B cell (primary cell): Measurements from ENCODE around the gene VIPR2. TPM values are rescaled to one million over a fixed set of nuclear protein-coding genes. Genes with fewer than 3 reads are reported as not detected.

Experiments
- ATAC-seq: fragments of 200-7000 bp; cut with Tn5 transposase; one replicate; pipeline ENCODE4 v1.10.0; 2021; ENCODE audit warnings: low read depth, mild to moderate bottlenecking, moderate number of reproducible peaks, moderate library complexity
- CTCF ChIA-PET: fragments of 350-600 bp; sonication (Branson Sonifier 250); formaldehyde crosslinking; loops from one replicate; lab custom pipeline; 2021; ENCODE audit warnings: antibody characterized with exemption, inconsistent platforms; lab: Charles Lee
- POLR2A ChIA-PET: fragments of 350-600 bp; sonication (Branson Sonifier 250); formaldehyde crosslinking; loops from one replicate; lab custom pipeline; 2021; ENCODE audit warnings: antibody characterized with exemption; lab: Charles Lee
- DNase-seq: peaks from one replicate; pipeline ENCODE4 v3.0.0; 2013
- H2AFZ ChIP-seq: 2 replicates; pipeline ENCODE4 v1.6.1; 2012; ENCODE audit warnings: mild to moderate bottlenecking, low read depth, low read length; ENCODE audit not compliant: insufficient read depth, poor library complexity, severe bottlenecking
- H3K27ac ChIP-seq, 2 donors: 1 replicate in 1 of 2; 2 replicates in 1 of 2; pipeline ENCODE4 v1.5.1; 2012 to 2013; ENCODE audit warnings: low read length in 2 of 2, mild to moderate bottlenecking in 2 of 2, moderate library complexity in 1 of 2
- H3K27me3 ChIP-seq, 4 experiments: fragments of 200-600 bp in 1 of 4; sonication (generic) in 1 of 4; replicated peaks in 1 of 4; 1 replicate in 2 of 4; 2 replicates in 2 of 4; pipeline versions ENCODE4 v1.6.1 to v1.7.0; 2013 to 2016; ENCODE audit warnings: low read length in 3 of 4, mild to moderate bottlenecking in 2 of 4, mixed read lengths in 1 of 4, moderate library complexity in 1 of 4; ENCODE audit not compliant: insufficient read depth in 4 of 4, control insufficient read depth in 3 of 4; ENCODE audit errors: control extremely low read depth in 1 of 4
- H3K36me3 ChIP-seq, 2 experiments: replicated peaks in 1 of 2; 1 replicate in 1 of 2; 2 replicates in 1 of 2; pipeline versions ENCODE4 v1.6.1 to v1.7.1; 2013; ENCODE audit warnings: low read length in 1 of 2; ENCODE audit not compliant: insufficient read depth in 2 of 2, control insufficient read depth in 1 of 2; ENCODE audit errors: control extremely low read depth in 1 of 2, extremely low read depth in 1 of 2
- H3K4me1 ChIP-seq, 2 donors: fragments of 200-600 bp in 1 of 2; sonication (generic) in 1 of 2; 1 replicate in 1 of 2; 2 replicates in 1 of 2; pipeline versions ENCODE4 v1.5.1 to v1.6.1; 2013 to 2017; ENCODE audit warnings: low read length in 2 of 2; ENCODE audit not compliant: control insufficient read depth in 2 of 2, insufficient read depth in 2 of 2
- H3K4me2 ChIP-seq: replicated peaks from 2 replicates; pipeline ENCODE3; 2012; ENCODE audit warnings: mild to moderate bottlenecking, low read depth, low read length; ENCODE audit not compliant: poor library complexity, severe bottlenecking
- H3K4me3 ChIP-seq, 5 experiments: fragments of 200-600 bp in 1 of 5; sonication (generic) in 1 of 5; 1 replicate in 3 of 5; 2 replicates in 2 of 5; pipeline versions ENCODE4 v1.5.1 to v1.7.0; 2011 to 2016; ENCODE audit warnings: low read length in 4 of 5, mild to moderate bottlenecking in 4 of 5, low read depth in 2 of 5, control low read depth in 1 of 5, moderate library complexity in 1 of 5; ENCODE audit not compliant: insufficient read depth in 1 of 5; ENCODE audit errors: control extremely low read depth in 1 of 5, extremely low read depth in 1 of 5
- H3K79me2 ChIP-seq: fragments of 200-600 bp; sonication (generic); one replicate; pipeline ENCODE4 v1.6.0; 2016; ENCODE audit warnings: low read length; ENCODE audit not compliant: control insufficient read depth, insufficient read depth
- H3K9ac ChIP-seq: fragments of 200-600 bp; sonication (generic); 2 replicates; pipeline ENCODE4 v1.6.1; 2017; ENCODE audit warnings: mild to moderate bottlenecking, low read length, moderate library complexity
- H3K9me3 ChIP-seq, 3 donors: one replicate each; pipeline versions ENCODE4 v1.6.1 to v1.7.1; 2013; ENCODE audit warnings: low read length in 2 of 3; ENCODE audit not compliant: control insufficient read depth in 2 of 3, insufficient read depth in 1 of 3; ENCODE audit errors: control extremely low read depth in 1 of 3
- H4K20me1 ChIP-seq: 2 replicates; pipeline ENCODE4 v1.6.0; 2012; ENCODE audit warnings: mild to moderate bottlenecking, low read length; ENCODE audit not compliant: insufficient read depth, control insufficient read depth, poor library complexity, severe bottlenecking
- H3K27ac Mint-ChIP-seq: one replicate; pipeline ENCODE4 v1.8.0; 2021; ENCODE audit warnings: mixed read lengths
- H3K27me3 Mint-ChIP-seq: one replicate; pipeline ENCODE4 v1.8.0; 2021; ENCODE audit warnings: mixed read lengths
- H3K4me1 Mint-ChIP-seq: one replicate; pipeline ENCODE4 v1.8.0; 2021; ENCODE audit warnings: mixed read lengths
- H3K4me3 Mint-ChIP-seq: one replicate; pipeline ENCODE4 v1.8.0; 2021; ENCODE audit warnings: mixed read lengths
- H3K9me3 Mint-ChIP-seq: one replicate; pipeline ENCODE4 v1.8.0; 2022; ENCODE audit warnings: mixed read lengths; ENCODE audit not compliant: insufficient read depth
- CTCF ChIP-seq: fragments of 200-600 bp; IDR thresholded peaks from one replicate; pipeline ENCODE4 v1.8.0; 2022; ENCODE audit warnings: antibody characterized with exemption, mild to moderate bottlenecking
- EZH2 ChIP-seq: IDR thresholded peaks from 2 replicates; pipeline ENCODE4 v1.6.1; 2012; ENCODE audit warnings: borderline replicate concordance, low read depth, mild to moderate bottlenecking, moderate library complexity, low read length; ENCODE audit not compliant: insufficient read depth, poor library complexity, severe bottlenecking
- WGBS: methylation state at CpG from one replicate; pipeline ENCODE4 v1.1.5; 2013; ENCODE audit warnings: missing lambda C conversion rate; ENCODE audit not compliant: insufficient coverage; 5-methylcytosine and 5-hydroxymethylcytosine counted together
- intact Hi-C: fragments of 100-400 bp; cut with micrococcal nuclease; formaldehyde crosslinking; loops from one replicate; pipeline ENCODE4 v1.10.0; 2022
- polyA plus RNA-seq: library from polyadenylated mRNA; depleted of rRNA; stranded (reverse); fragments of >200 nt; gene quantifications from 2 replicates; pipeline ENCODE4 v1.2.3, GENCODE V29; 2012
- total RNA-seq, 2 donors: library from RNA; stranded (reverse); fragments of 120-200 nt in 1 of 2; gene quantifications; 1 replicate in 1 of 2; 2 replicates in 1 of 2; pipeline versions ENCODE4 v1.2.3 to v1.2.4, GENCODE V29; 2013 to 2022

VIPR2 gene
- total and polyA plus RNA-seq, 2 donors (not counting 1 experiment from before 2014, with no cell fraction given), result not detected

- peaks cover 0 to 29% (median 12%) of the 10 kb centered on the region in 4 experiments for H3K27me3 ChIP-seq
- no peaks in the 10 kb centered on the region for H4K20me1 ChIP-seq
- no peak overlapping the region for H3K4me2 ChIP-seq
- no peaks in the 10 kb centered on the region for H3K9me3 Mint-ChIP-seq
- H3K4me3 Mint-ChIP-seq, result no peak overlapping the region
- ATAC-seq (no peak), DNase-seq (no peak)
- ChIA-PET POLR2A (no interaction called here), CTCF (no interaction called here)
- no peak overlapping the region for H3K27ac Mint-ChIP-seq
- H3K4me3 ChIP-seq, result no peak overlapping the region
- no peak overlapping the region for H2AFZ ChIP-seq
- H3K36me3 ChIP-seq, result no peaks in the 10 kb centered on the region
- WGBS, result 67% methylated on average over 6 of the region's 6 CpGs
- H3K4me1 ChIP-seq, result peaks cover 3 to 9% of the 10 kb centered on the region in 2 donors
- H3K79me2 ChIP-seq, result no peaks in the 10 kb centered on the region
- H3K9me3 ChIP-seq, result peaks cover 0 to 18% (median 0%) of the 10 kb centered on the region in 3 donors
- peaks cover 3% of the 10 kb centered on the region for H3K4me1 Mint-ChIP-seq
- H3K27ac ChIP-seq, result no peak overlapping the region
- H3K9ac ChIP-seq, result no peak overlapping the region
- no peak for TF ChIP-seq CTCF
- no peak for TF ChIP-seq EZH2
- intact Hi-C loops, result no loop called here
- H3K27me3 Mint-ChIP-seq, result peaks cover 15% of the 10 kb centered on the region
These were observed 3.0 kb downstream of the VIPR2 start for GRCh38 chr7:159141660-159142059.

GRCh38 chr7:159141167-159141566, 3.5 kb downstream of the VIPR2 start:
- Mint-ChIP-seq H3K4me1 (peaks cover 3% of the 10 kb centered on the region), H3K27ac (no peak overlapping the region), H3K27me3 (peaks cover 15% of the 10 kb centered on the region), H3K9me3 (no peaks in the 10 kb centered on the region), H3K4me3 (no peak overlapping the region)
- ChIA-PET CTCF (no interaction called here), POLR2A (no interaction called here)
- DNase-seq (no peak), ATAC-seq (no peak)
- H3K9ac ChIP-seq, result no peak overlapping the region
- H3K9me3 ChIP-seq, result peaks cover 0 to 18% (median 0%) of the 10 kb centered on the region in 3 donors
- no peaks in the 10 kb centered on the region for H3K36me3 ChIP-seq
- WGBS, result 88% methylated on average over 13 of the region's 14 CpGs
- H3K4me3 ChIP-seq, result no peak overlapping the region
- H3K4me1 ChIP-seq, result peaks cover 3 to 9% of the 10 kb centered on the region in 2 donors
- no peak overlapping the region for H2AFZ ChIP-seq
- TF ChIP-seq EZH2 (no peak), CTCF (no peak)
- peaks cover 0 to 25% (median 9%) of the 10 kb centered on the region in 4 experiments for H3K27me3 ChIP-seq
- no peaks in the 10 kb centered on the region for H3K79me2 ChIP-seq
- H3K27ac ChIP-seq, result no peak overlapping the region
- no peak overlapping the region for H3K4me2 ChIP-seq
- no peaks in the 10 kb centered on the region for H4K20me1 ChIP-seq
- intact Hi-C loops, result no loop called here
